Renal cortex interstitium (tissue), 11 donors: ENCODE measurements around the gene HLCS. TPM values are rescaled to one million over a fixed set of nuclear protein-coding genes. Genes with fewer than 3 reads are reported as not detected.

Source experiments
- DNase-seq, 11 donors: peaks; one replicate each; pipeline ENCODE4 v3.0.0-alpha.2; 2013; ENCODE audit warnings: low read depth in 9 of 11, low spot score in 4 of 11; ENCODE audit errors: extremely low read depth in 1 of 11
- polyA plus RNA-seq, 3 donors: library from polyadenylated mRNA; unstranded; fragments of 120-200 nt; gene quantifications; one replicate each; pipeline ENCODE4 v1.2.1, GENCODE V29; 2013; ENCODE audit not compliant: insufficient read length in 3 of 3

The HLCS gene
- polyA plus RNA-seq, 3 donors: 14.2 to 16.5 (median 16.2) TPM

DNA sequence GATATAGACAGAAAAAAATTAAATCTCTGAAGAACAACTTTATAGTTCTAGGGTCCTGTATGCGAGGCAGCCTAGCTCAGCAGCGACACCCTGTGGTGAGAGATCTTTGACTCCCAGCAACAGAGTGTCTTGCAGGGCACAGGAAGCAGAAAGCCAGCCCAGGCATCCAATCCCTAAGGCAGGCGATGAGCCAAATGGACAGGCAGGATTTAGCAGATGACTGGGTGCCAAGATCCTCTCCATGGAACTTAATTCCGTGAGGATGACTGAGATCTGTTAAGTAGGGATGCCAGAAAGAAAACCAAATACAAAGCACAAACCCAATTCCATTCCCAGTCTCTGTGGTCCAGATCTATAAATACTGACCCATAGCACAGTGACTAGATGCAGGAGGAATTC lies 38.8 kb downstream of the HLCS start:
- peak in 10 of 11 donors; percentile 56 to 81 (median 73) for DNase-seq

DNA sequence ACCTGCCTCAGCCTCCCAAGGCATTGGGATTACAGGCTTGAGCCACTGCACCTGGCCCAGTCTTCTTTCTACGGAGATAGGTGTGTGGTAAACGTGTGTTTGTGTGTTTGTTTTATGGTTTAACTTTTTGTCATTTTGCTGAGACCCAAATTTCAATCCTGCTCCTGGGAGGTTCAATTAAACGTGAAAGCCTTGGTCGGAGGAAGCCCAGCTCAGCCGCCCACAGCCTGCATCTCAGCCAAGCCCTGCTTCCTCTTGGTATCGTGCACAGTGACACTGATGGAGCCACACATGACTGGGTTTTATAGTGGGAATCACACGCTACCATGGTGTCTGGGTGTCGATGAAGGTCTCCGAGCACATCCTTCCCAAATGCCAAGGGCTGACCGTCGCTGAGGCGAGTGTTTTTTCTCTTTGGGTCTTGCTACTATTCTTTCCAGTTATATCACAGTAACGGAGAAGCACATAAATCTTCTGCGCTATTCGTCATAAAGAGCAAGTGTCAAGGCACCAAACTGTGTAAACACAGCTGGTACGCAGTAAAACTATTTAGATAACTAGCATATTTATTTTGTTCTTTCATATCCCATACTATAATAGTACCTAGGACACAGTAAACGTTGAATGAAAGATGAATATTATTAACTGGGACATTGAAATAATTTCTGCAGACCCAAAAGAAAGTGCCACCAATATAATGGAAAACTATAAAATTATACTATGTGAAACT lies 39.3 kb downstream of the HLCS start:
- peak in 7 of 11 donors; percentile 15 to 52 (median 41) for DNase-seq

GRCh38 chr21:36923270-36923669 lies 43.2 kb downstream of the HLCS start:
- no peak for DNase-seq

- no peak for DNase-seq
Observed at GRCh38 chr21:36922861-36923260, 43.6 kb downstream of the HLCS start.

- DNase-seq: no peak
Observed at GRCh38 chr21:36918291-36918690, 48.2 kb downstream of the HLCS start.

DNA sequence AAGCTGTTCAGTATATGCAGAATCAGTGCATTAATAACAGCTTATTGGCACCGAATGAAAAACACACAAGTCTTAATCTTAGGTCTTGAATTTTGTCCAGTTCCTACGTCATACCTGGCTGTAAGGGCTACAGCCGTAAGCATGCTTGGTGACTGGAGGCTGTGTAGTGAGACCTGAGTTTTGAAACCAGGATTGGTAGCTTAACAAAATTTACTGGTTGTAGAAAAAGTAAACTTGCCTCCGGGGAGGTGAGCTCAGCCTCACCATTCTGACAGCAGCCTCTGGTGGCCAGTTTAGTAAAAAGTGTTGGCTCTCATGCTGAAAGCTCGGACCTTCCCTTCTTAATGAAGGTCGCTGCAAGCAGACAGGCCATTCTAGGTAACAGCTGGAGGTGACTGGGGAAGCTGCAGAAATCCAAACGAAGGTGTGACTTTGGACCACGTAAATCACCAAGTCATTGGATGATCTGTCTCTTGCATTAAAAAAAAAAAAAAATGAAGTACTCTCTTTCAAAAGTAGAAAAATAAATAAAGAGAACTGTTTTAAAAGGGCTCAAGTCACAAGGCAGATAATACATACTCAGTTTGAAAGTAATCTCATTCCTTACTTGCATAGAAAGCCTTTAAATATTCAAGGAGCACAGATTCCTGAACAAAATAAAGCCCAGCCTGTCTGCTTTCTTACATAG lies 48.9 kb downstream of the HLCS start:
- peak in 7 of 11 donors; percentile 4 to 46 (median 32) for DNase-seq

DNA sequence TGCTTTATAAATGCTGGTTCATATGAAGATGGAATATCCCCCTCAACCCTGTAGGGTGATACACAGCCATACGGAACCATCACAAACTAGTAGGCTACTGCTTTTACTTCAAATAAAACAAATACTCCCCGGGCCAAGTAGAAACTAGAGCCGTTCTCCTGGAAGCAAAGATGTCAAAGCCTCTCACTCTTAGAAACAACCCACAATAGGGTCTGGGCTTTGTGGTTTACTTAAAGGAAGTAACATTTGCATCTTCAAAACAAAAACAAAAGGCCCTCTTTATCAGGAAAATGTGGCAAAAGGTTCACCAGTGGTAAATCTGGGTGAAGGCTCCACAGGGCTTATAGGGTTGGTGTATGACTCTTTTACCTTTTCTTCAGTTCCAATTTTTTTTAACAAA lies 49.8 kb downstream of the HLCS start:
- DNase-seq: no peak

DNA sequence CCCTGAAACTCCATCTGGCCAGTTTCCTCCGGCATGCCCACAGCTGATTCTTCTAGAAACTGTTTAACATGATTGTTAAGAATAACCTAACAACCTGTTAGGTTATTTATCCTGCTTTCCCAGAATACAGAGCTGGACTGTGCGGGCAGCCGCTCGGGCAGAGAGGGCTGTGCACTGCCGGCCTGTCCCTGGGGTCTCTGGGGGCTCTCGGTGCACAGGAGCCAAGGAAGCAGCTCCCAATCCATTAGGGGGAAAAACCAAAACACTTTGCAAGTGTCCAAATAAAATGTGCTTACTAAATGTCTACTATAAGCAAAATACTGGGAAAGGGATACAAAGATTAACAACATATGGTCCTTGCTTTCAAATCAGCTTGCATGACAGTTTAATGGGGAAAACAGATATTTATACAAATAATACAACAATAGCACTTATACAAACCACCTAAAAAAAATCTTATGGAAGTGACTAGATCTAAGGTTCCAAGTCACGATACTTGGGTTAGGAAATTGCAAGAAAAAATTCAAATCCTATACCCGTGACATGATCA lies 50.7 kb downstream of the HLCS start:
- no peak for DNase-seq

GRCh38 chr21:36915014-36915695 lies 51.3 kb downstream of the HLCS start:
- DNase-seq: no peak

- DNase-seq: no peak
Observed at GRCh38 chr21:36914244-36915013, 52.0 kb downstream of the HLCS start.

- DNase-seq: no peak
Observed at GRCh38 chr21:36913247-36914169, 53.0 kb downstream of the HLCS start.

DNA sequence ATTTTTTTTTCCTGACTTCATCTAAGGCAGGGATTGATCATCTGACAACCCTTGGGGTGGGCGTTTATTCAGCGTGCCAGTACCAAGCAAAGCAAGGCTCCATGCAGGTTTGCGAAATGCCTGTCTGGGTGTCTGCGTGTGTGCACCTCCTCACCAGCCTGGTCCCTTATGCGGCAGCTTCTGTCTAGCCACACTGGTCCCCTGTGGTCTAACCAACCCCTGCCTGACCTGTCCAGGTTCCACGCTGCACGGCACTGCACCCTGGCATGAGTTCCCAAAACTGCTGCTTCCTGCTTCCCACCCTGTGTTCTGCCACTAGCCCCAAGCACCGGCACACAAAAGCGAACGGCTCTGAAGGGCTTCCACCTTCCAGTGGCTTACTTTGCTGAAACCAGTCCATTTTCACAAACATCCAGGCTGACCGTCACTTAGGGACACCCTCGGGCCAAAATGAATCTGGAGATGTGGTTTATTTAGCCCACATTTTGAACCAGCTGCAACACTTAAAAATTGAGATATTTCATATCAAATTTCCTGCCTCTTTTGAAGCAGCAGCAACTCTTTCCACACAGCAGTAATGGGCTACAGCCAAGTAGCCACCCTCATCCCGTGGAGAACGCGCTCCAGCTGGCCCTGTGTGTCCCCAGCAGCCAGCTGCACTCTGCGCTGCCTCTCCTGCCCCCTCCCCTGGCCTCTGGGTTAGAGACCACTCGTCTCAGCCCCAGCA lies 55.7 kb downstream of the HLCS start:
- DNase-seq: peak in 8 of 11 donors; percentile 13 to 49 (median 35)

DNA sequence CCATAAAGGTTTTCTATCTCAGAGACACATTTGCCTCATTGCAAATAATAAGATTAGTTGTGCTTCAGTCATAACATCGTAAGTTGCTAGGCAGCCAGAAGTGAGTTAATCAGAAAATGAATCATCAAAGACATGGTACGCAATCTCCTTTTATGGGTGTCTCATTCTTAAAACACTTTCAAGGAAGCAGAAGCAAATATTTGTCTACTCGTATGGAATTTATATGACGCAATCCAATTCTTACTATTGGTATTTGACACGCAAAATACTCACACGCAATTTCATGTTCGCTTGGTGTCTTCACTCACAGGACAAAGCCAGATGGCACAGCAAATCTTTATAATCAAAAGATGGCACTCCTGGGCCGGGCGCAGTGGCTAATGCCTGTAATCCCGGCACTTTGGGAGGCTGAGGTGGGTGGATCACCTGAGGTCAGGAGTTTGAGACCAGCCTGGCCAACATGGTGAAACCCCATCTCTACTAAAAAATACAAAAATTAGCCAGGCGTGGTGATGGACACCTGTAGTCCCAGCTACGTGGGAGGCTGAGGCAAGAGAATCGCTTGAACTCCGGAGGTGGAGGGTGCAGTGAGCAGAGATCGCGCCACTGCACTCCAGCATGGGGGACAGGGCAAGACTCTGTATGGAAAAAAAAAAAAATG lies 56.4 kb downstream of the HLCS start:
- DNase-seq: no peak

DNA sequence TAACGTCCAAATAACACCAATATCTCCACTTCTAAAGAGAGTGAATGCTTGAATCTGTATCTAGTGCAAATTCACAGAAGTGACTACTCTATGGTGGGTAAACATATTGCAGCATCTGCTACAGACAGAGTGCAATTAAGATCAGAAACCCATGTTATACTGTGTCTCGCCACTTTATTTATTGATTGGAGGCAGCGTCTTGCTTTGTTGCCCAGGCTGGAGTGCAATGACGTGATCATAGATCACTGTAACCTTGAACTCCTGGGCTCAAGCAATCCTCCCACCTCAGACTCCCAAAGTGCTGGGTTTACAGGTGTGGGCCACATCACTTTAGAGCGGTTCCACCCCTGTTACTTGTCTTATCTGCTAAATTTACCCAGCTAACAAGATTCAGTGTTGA lies 57.0 kb downstream of the HLCS start:
- no peak for DNase-seq

DNA sequence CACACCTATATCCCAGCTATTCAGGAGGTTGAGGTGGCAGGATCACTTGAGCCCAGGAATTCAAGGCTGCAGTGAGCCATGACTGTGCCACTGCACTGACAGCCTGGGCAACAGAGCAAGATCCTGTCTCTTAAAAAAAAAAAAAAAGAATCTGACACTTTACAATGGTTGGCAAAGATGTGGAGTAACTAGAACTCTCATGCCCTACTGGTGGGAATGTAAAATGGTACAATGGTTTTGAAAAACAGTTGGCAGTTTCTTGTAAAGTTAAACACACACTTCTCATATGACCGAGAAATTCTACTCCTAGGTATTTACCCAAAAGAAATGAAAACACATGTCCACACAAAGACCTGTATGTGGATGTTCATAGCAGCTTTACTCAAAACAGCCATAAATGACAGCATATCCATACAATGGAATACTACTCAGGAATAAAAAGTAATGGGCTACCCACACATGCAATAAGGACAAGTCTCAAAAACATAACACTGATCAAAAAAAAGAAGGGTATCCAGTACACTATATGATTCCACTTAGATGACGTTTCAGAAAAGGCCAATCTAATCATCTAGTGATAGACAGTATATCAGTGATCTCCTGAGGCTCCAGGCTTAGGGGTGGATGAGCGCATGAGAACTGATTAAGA lies 58.1 kb downstream of the HLCS start:
- no peak for DNase-seq

DNA sequence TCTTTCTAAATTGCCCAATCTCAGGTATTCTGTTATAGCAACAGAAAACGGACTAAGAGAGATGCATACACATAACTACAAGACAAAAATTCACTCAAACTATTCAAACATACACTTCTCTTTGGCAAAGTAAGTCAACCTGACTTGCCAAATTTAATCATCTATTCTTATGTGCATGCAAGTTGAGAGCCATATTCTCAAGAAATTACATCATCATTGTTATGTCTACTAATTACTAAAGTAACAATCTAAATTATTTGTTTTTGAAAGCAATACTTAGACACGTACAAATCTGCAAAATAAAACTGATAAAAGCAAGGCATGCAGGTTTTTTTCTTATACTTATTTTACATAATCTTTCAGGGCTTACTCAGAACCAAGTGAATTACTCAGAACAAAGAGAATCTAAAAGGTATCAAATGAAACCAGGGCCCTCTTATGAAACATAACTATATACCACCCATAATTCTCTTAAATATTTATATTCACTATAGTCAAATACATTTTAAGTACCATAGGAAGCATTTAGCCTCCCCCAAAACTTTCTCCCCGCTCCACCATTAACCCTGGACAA lies 62.3 kb downstream of the HLCS start:
- no peak for DNase-seq
